Esophagus squamous epithelium (tissue), 5 donors: ENCODE data around the gene ARIH2. TPM values are rescaled to one million over a fixed set of nuclear protein-coding genes. Genes with fewer than 3 reads are reported as not detected.

Experiments
- DNase-seq: peaks from one replicate; lab custom pipeline; 2025; lab: John Stamatoyannopoulos, UW
- H3K27ac ChIP-seq, 4 donors: fragments of 200-600 bp; sonication (generic); one replicate each; pipeline ENCODE4 v1.5.1; 2016 to 2019; ENCODE audit warnings: mild to moderate bottlenecking in 1 of 4
- H3K27me3 ChIP-seq, 4 donors: fragments of 200-600 bp; sonication (generic); 1 replicate in 3 of 4; 2 replicates in 1 of 4; pipeline versions ENCODE4 v1.5.1 to v1.6.0; 2017 to 2021; ENCODE audit warnings: antibody characterized with exemption in 1 of 4
- H3K36me3 ChIP-seq, 3 donors: fragments of 200-600 bp; sonication (generic); one replicate each; pipeline ENCODE4 v1.5.1; 2016 to 2019
- H3K4me1 ChIP-seq, 3 donors: fragments of 200-600 bp; sonication (generic); one replicate each; pipeline ENCODE4 v1.5.1; 2017 to 2019
- H3K4me3 ChIP-seq, 4 donors: fragments of 200-600 bp; sonication (generic); 1 replicate in 3 of 4; 2 replicates in 1 of 4; pipeline ENCODE4 v1.5.1; 2016 to 2019; ENCODE audit warnings: mild to moderate bottlenecking in 2 of 4, moderate library complexity in 1 of 4
- H3K9me3 ChIP-seq, 3 donors: fragments of 200-600 bp; sonication (generic); one replicate each; pipeline ENCODE4 v1.5.1; 2016 to 2019
- CTCF ChIP-seq, 6 experiments: fragments of 450-650 bp in 4 of 6; fragments of 200-600 bp in 2 of 6; sonication (generic) in 2 of 6; IDR thresholded peaks; one replicate each; pipeline ENCODE4 v1.5.1; 2016 to 2019; ENCODE audit warnings: antibody characterized with exemption in 6 of 6, mild to moderate bottlenecking in 4 of 6, moderate library complexity in 4 of 6
- POLR2A ChIP-seq, 4 donors: fragments of 450-650 bp; IDR thresholded peaks; one replicate each; pipeline ENCODE4 v1.6.1; 2017; ENCODE audit warnings: antibody characterized with exemption in 4 of 4, mild to moderate bottlenecking in 4 of 4, moderate library complexity in 3 of 4
- WGBS, 2 donors: methylation state at CpG; one replicate each; pipeline ENCODE4 v1.1.5; 2018; 5-methylcytosine and 5-hydroxymethylcytosine counted together
- intact Hi-C: fragments of 100-400 bp; cut with DNase I; formaldehyde crosslinking; loops from one replicate; pipeline ENCODE4 v1.15.0; 2022
- total RNA-seq, 4 donors: library from RNA; depleted of rRNA; stranded (reverse); fragments of >200 nt; gene quantifications; one replicate each; pipeline ENCODE4 v1.1.0, GENCODE V29; 2016
- donor health status: DM: yes; HTN: yes; CAD: no.

Gene ARIH2
- total RNA-seq, 4 donors from 2014 or later: 54.0 to 74.2 (median 71.3) TPM

- 66% methylated on average over 2 of the region's 6 CpGs; no CpG with 5 or more reads in 1 of the 2 donors for WGBS, 2 donors
- no peak overlapping the region for H3K4me3 ChIP-seq
- DNase-seq: no peak
- H3K27ac ChIP-seq: no peak overlapping the region
- H3K4me1 ChIP-seq: peaks cover 0 to 5% (median under 1%) of the 10 kb centered on the region in 3 donors
- intact Hi-C loops: no loop called here
- no peaks in the 10 kb centered on the region for H3K27me3 ChIP-seq
- TF ChIP-seq POLR2A (IDR thresholded peaks at IDR 0.05) (no peak), CTCF (IDR thresholded peaks at IDR 0.05) (no peak)
- H3K36me3 ChIP-seq: peaks cover 0 to 25% (median 0%) of the 10 kb centered on the region in 3 donors
- no peaks in the 10 kb centered on the region for H3K9me3 ChIP-seq
These were observed 82.5 kb downstream of the ARIH2 start for GRCh38 chr3:49001155-49001554.

GRCh38 chr3:49004352-49005302 is 86.0 kb downstream of the ARIH2 start:
- Histone ChIP-seq H3K9me3 (no peaks in the 10 kb centered on the region), H3K4me1 (peaks cover 7 to 31% (median 13%) of the 10 kb centered on the region in 3 donors), H3K27ac (no peak overlapping the region), H3K4me3 (no peak overlapping the region), H3K36me3 (peaks cover 0 to 10% (median 0%) of the 10 kb centered on the region in 3 donors), H3K27me3 (no peaks in the 10 kb centered on the region)
- DNase-seq: no peak
- WGBS, 2 donors: 84 to 91% methylated on average over 2 to 9 of the region's 16 CpGs
- intact Hi-C loops: no loop called here
- TF ChIP-seq CTCF (IDR thresholded peaks at IDR 0.05) (no peak), POLR2A (IDR thresholded peaks at IDR 0.05) (no peak)

- TF ChIP-seq POLR2A (IDR thresholded peaks at IDR 0.05): no peak
- no peak for TF ChIP-seq CTCF (IDR thresholded peaks at IDR 0.05)
- Histone ChIP-seq H3K27me3 (no peaks in the 10 kb centered on the region), H3K36me3 (peaks cover 0 to 10% (median 0%) of the 10 kb centered on the region in 3 donors), H3K9me3 (no peaks in the 10 kb centered on the region), H3K27ac (no peak overlapping the region), H3K4me1 (peaks cover 7 to 32% (median 13%) of the 10 kb centered on the region in 3 donors), H3K4me3 (no peak overlapping the region)
- intact Hi-C loops: no loop called here
- DNase-seq: no peak
- WGBS, 2 donors: 100% methylated on average over 2 of the region's 3 CpGs; no CpG with 5 or more reads in 1 of the 2 donors
These were observed 86.7 kb downstream of the ARIH2 start for GRCh38 chr3:49005303-49005680.

GRCh38 chr3:49005998-49006397 is 87.4 kb downstream of the ARIH2 start:
- H3K27me3 ChIP-seq: no peaks in the 10 kb centered on the region
- no peak for TF ChIP-seq POLR2A (IDR thresholded peaks at IDR 0.05)
- no peak for TF ChIP-seq CTCF (IDR thresholded peaks at IDR 0.05)
- 88 to 92% methylated on average over 2 to 5 of the region's 5 CpGs for WGBS, 2 donors
- DNase-seq: no peak
- peaks cover 7 to 32% (median 13%) of the 10 kb centered on the region in 3 donors for H3K4me1 ChIP-seq
- peaks cover 0 to 10% (median 0%) of the 10 kb centered on the region in 3 donors for H3K36me3 ChIP-seq
- H3K9me3 ChIP-seq: no peaks in the 10 kb centered on the region
- H3K4me3 ChIP-seq: peak overlapping the region in 2 of 4 donors; percentile 58 to 73
- intact Hi-C loops: no loop called here
- peak overlapping the region in 2 of 4 donors; percentile 91 to 98 for H3K27ac ChIP-seq
